ENCODE data around the gene PIP5K1B. TPM values are rescaled to one million over a fixed set of nuclear protein-coding genes. Genes with fewer than 3 reads are reported as not detected.

PIP5K1B gene
- total and polyA plus RNA-seq, 2 experiments from 2014 or later = 1.3 to 2.8 TPM

DNA sequence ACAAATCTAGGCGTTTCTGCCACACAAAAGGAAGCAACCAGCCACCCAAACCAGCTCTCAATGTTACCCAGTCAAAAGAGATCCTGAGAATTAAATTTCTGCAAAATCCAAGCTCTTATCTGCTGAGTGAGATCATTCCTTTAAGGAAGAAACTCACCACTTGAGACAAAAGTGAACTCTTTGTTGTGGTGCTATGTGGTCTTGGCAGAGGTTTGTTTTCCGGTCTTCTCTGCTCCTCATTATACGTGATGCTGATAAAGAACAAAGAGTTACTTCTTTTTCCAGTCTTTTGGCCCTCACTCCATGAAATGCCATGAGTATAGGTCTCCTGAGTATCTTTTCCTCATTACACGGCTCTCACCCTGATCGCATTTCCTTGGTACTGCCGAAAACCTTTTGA, 226.8 kb downstream of the PIP5K1B start (continued):
- TF ChIP-seq, protein P1, sequence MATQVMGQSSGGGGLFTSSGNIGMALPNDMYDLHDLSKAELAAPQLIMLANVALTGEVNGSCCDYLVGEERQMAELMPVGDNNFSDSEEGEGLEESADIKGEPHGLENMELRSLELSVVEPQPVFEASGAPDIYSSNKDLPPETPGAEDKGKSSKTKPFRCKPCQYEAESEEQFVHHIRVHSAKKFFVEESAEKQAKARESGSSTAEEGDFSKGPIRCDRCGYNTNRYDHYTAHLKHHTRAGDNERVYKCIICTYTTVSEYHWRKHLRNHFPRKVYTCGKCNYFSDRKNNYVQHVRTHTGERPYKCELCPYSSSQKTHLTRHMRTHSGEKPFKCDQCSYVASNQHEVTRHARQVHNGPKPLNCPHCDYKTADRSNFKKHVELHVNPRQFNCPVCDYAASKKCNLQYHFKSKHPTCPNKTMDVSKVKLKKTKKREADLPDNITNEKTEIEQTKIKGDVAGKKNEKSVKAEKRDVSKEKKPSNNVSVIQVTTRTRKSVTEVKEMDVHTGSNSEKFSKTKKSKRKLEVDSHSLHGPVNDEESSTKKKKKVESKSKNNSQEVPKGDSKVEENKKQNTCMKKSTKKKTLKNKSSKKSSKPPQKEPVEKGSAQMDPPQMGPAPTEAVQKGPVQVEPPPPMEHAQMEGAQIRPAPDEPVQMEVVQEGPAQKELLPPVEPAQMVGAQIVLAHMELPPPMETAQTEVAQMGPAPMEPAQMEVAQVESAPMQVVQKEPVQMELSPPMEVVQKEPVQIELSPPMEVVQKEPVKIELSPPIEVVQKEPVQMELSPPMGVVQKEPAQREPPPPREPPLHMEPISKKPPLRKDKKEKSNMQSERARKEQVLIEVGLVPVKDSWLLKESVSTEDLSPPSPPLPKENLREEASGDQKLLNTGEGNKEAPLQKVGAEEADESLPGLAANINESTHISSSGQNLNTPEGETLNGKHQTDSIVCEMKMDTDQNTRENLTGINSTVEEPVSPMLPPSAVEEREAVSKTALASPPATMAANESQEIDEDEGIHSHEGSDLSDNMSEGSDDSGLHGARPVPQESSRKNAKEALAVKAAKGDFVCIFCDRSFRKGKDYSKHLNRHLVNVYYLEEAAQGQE (IDR thresholded peaks at IDR 0.05; ENCODE audit: unreplicated experiment) = no peak
- TF ChIP-seq, protein P2, sequence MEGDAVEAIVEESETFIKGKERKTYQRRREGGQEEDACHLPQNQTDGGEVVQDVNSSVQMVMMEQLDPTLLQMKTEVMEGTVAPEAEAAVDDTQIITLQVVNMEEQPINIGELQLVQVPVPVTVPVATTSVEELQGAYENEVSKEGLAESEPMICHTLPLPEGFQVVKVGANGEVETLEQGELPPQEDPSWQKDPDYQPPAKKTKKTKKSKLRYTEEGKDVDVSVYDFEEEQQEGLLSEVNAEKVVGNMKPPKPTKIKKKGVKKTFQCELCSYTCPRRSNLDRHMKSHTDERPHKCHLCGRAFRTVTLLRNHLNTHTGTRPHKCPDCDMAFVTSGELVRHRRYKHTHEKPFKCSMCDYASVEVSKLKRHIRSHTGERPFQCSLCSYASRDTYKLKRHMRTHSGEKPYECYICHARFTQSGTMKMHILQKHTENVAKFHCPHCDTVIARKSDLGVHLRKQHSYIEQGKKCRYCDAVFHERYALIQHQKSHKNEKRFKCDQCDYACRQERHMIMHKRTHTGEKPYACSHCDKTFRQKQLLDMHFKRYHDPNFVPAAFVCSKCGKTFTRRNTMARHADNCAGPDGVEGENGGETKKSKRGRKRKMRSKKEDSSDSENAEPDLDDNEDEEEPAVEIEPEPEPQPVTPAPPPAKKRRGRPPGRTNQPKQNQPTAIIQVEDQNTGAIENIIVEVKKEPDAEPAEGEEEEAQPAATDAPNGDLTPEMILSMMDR (conservative IDR thresholded peaks at IDR 0.05; ENCODE audit: low read depth in 2 of 2) = no peak
- no peak for TF ChIP-seq ZNF114 (CRISPR knock-in tag; IDR thresholded peaks at IDR 0.05)

- Mint-ChIP-seq H3K36me3 (ENCODE audit: low read depth) (peaks cover 4% of the 10 kb centered on the region; the same call in 1 of the 3 replicates), H3K4me1 (0 out of 3 replicates have a peak, but pooled peaks cover 2% of the 10 kb centered on the region), H3K9me3 (no peaks in the 10 kb centered on the region), H3K4me3 (no peak overlapping the region), H3K27me3 (ENCODE audit: insufficient read depth, low read depth, poor library complexity) (no peaks in the 10 kb centered on the region), H3K27ac (no peak overlapping the region)
- no peak overlapping the region for H3K27ac ChIP-seq (ENCODE audit: low read depth)
- H3F3A ChIP-seq (replicated peaks; ENCODE audit: low read depth) = no peaks in the 10 kb centered on the region
- no peak for DNase-seq (ENCODE audit: low spot score)
- ATAC-seq = no peak
- no peak overlapping the region for H3K4me3 ChIP-seq
- H3K9me2 ChIP-seq (ENCODE audit: insufficient read depth) = 0 out of 2 replicates have a peak, but pooled peaks cover 2% of the 10 kb centered on the region
- no peaks in the 10 kb centered on the region for H3K4me1 ChIP-seq (ENCODE audit: insufficient read depth)
- H3K27me3 ChIP-seq (ENCODE audit: insufficient read depth) = no peaks in the 10 kb centered on the region
- H3K36me3 ChIP-seq (ENCODE audit: insufficient read depth) = no peaks in the 10 kb centered on the region
- H2AFZ ChIP-seq = no peak overlapping the region
- H4K20me1 ChIP-seq (replicated peaks; ENCODE audit: insufficient read depth) = no peaks in the 10 kb centered on the region
- H3K4me2 ChIP-seq = no peak overlapping the region
- no peaks in the 10 kb centered on the region for H3K79me2 ChIP-seq (replicated peaks; ENCODE audit: insufficient read depth)
- TF ChIP-seq ZNF331 (CRISPR knock-in tag; IDR thresholded peaks at IDR 0.05; ENCODE audit: low read depth) (no peak), ZNF462 (CRISPR knock-in tag; IDR thresholded peaks at IDR 0.05) (no peak), NANOG (IDR thresholded peaks at IDR 0.05; ENCODE audit: borderline replicate concordance) (no peak), CREB1 (CRISPR knock-in tag; IDR thresholded peaks at IDR 0.05; ENCODE audit: low read depth) (no peak), POLR2AphosphoS5 (IDR thresholded peaks at IDR 0.05; ENCODE audit: low read depth) (no peak), STAT1 (IDR thresholded peaks at IDR 0.05; ENCODE audit: unreplicated experiment) (no peak), ZNF114 (CRISPR knock-in tag; IDR thresholded peaks at IDR 0.05) (no peak)
- TF ChIP-seq, protein P3, sequence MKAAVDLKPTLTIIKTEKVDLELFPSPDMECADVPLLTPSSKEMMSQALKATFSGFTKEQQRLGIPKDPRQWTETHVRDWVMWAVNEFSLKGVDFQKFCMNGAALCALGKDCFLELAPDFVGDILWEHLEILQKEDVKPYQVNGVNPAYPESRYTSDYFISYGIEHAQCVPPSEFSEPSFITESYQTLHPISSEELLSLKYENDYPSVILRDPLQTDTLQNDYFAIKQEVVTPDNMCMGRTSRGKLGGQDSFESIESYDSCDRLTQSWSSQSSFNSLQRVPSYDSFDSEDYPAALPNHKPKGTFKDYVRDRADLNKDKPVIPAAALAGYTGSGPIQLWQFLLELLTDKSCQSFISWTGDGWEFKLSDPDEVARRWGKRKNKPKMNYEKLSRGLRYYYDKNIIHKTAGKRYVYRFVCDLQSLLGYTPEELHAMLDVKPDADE (IDR thresholded peaks at IDR 0.05) = no peak
- TF ChIP-seq, protein P2 (conservative IDR thresholded peaks at IDR 0.05; ENCODE audit: low read depth in 2 of 2) = no peak
Measured at GRCh38 chr9:68932458-68932857, 227.4 kb downstream of the PIP5K1B start.

All from GM23338 (cell line).